HG03378 (cell line): Measurements from ENCODE around the gene IRX3.

Experiments used
- ATAC-seq: cut with Tn5 transposase; IDR thresholded peaks from one replicate; pipeline ENCODE4 v1.9.1; 2021; ENCODE audit warnings: mild to moderate bottlenecking, moderate library complexity; ENCODE audit not compliant: unreplicated experiment

IRX3 gene

GRCh38 chr16:54240271-54241129, 46.1 kb downstream of the IRX3 start:
- no peak for ATAC-seq

- no peak for ATAC-seq
Measured at GRCh38 chr16:54239456-54239855, 47.1 kb downstream of the IRX3 start.

GRCh38 chr16:54236773-54237172, 49.8 kb downstream of the IRX3 start:
- ATAC-seq = no peak

GRCh38 chr16:54233615-54234014, 53.0 kb downstream of the IRX3 start:
- ATAC-seq = no peak
